GM19238 (cell line): ENCODE measurements around the gene NEIL1.
"Not testable (repeated sequence)": the region's sequence is repeated elsewhere in the genome, so short reads cannot be mapped to it uniquely, and the experiment has no call there.

Experiments used
- DNase-seq: peaks from one replicate; pipeline ENCODE4 v3.0.0; 2011; ENCODE audit warnings: low spot score; ENCODE audit not compliant: insufficient read length

Gene NEIL1

GRCh38 chr15:75333654-75334419 lies 13.0 kb upstream of the NEIL1 start:
- DNase-seq = not testable (repeated sequence)

GRCh38 chr15:75335313-75335704 lies 11.5 kb upstream of the NEIL1 start:
- no peak for DNase-seq

- DNase-seq = peak; percentile 66
Observed at GRCh38 chr15:75335705-75336355, 11.0 kb upstream of the NEIL1 start, which contains the start of gene COMMD4. Gene COMMD4 (plus strand): TSS chr15:75336063. CDS start chr15:75336090, 27 bp downstream.

GRCh38 chr15:75338661-75339240 lies 8.1 kb upstream of the NEIL1 start:
- DNase-seq = no peak

- no peak for DNase-seq
Observed at GRCh38 chr15:75339531-75340240, 7.2 kb upstream of the NEIL1 start.

- no peak for DNase-seq
Observed at GRCh38 chr15:75342221-75342620, 4.6 kb upstream of the NEIL1 start.

GRCh38 chr15:75343953-75344352 lies 2.9 kb upstream of the NEIL1 start:
- DNase-seq = not testable (repeated sequence)

- peak; percentile 72 for DNase-seq
Observed at GRCh38 chr15:75347222-75348033, 589 bp downstream of the NEIL1 start.

- DNase-seq = no peak
Observed at GRCh38 chr15:75348034-75348561, 1.3 kb downstream of the NEIL1 start.

- DNase-seq = no peak
Observed at GRCh38 chr15:75348562-75349350, 1.9 kb downstream of the NEIL1 start.

- DNase-seq = not testable (repeated sequence)
Observed at GRCh38 chr15:75349351-75349669, 2.5 kb downstream of the NEIL1 start.

- peak; percentile 73 for DNase-seq
Observed at GRCh38 chr15:75349851-75350588, 3.2 kb downstream of the NEIL1 start.

- DNase-seq = no peak
Observed at GRCh38 chr15:75350601-75351361, 3.9 kb downstream of the NEIL1 start.

- no peak for DNase-seq
Observed at GRCh38 chr15:75352186-75353080, 5.6 kb downstream of the NEIL1 start.

GRCh38 chr15:75353604-75354003 lies 6.8 kb downstream of the NEIL1 start:
- DNase-seq = no peak

GRCh38 chr15:75354454-75354853 lies 7.6 kb downstream of the NEIL1 start:
- DNase-seq = no peak

GRCh38 chr15:75355369-75355768 lies 8.5 kb downstream of the NEIL1 start:
- no peak for DNase-seq

- DNase-seq = no peak
Observed at GRCh38 chr15:75356006-75356405, 9.2 kb downstream of the NEIL1 start.
